Suprapubic skin (tissue), 4 donors: ENCODE results near the gene EMP3. TPM values are rescaled to one million over a fixed set of nuclear protein-coding genes. Genes with fewer than 3 reads are reported as not detected.

ENCODE experiments used
- total RNA-seq, 4 donors: library from RNA; depleted of rRNA; stranded (reverse); fragments of >200 nt; gene quantifications; one replicate each; pipeline ENCODE4 v1.1.0, GENCODE V29; 2016

Gene EMP3
- total RNA-seq, 4 donors from 2014 or later: 9.3 to 22.5 (median 13.2) TPM

Other genes starting within 250 kb of the EMP3 start
- 1 to 10 TPM; 1.4 to 9.1 (median 5.7) TPM for gene PLA2G4C, start 214.7 kb upstream of the EMP3 start, total RNA-seq
- 10 to 100 TPM; 30.0 to 66.1 (median 44.4) TPM for gene LIG1, start 155.2 kb upstream of the EMP3 start, total RNA-seq
- gene ZSWIM9, start 154.9 kb upstream of the EMP3 start, total RNA-seq: 1 to 10 TPM; 2.2 to 5.0 (median 4.0) TPM
- 10 to 100 TPM; 11.5 to 40.6 (median 18.7) TPM for gene CARD8, start 69.6 kb upstream of the EMP3 start, total RNA-seq
- not detected for gene ZNF114, start 55.5 kb upstream of the EMP3 start, total RNA-seq
- gene TMEM143, start 38.4 kb downstream of the EMP3 start, total RNA-seq: 10 to 100 TPM in 2 of 4 donors, 1 to 10 TPM in 2; 7.8 to 14.7 (median 9.3) TPM
- gene SYNGR4, start 38.8 kb downstream of the EMP3 start, total RNA-seq: not detected
- 10 to 100 TPM; 77.3 to 94.1 (median 87.7) TPM for gene KDELR1, start 66.0 kb downstream of the EMP3 start, total RNA-seq
- gene GRIN2D, start 68.1 kb downstream of the EMP3 start, total RNA-seq: 1 to 10 TPM in 2 of 4 donors, under 1 TPM in 2; 0.38 to 1.4 (median 0.94) TPM
- 10 to 100 TPM; 24.5 to 53.4 (median 40.1) TPM for gene GRWD1, start 120.4 kb downstream of the EMP3 start, total RNA-seq
- gene KCNJ14, start 130.0 kb downstream of the EMP3 start, total RNA-seq: 1 to 10 TPM; 4.2 to 4.7 (median 4.6) TPM
- 10 to 100 TPM; 54.9 to 86.5 (median 63.2) TPM for gene CYTH2, start 143.8 kb downstream of the EMP3 start, total RNA-seq
- 1 to 10 TPM; 1.3 to 3.5 (median 1.6) TPM for gene LMTK3, start 186.3 kb downstream of the EMP3 start, total RNA-seq
- 100 to 1,000 TPM in 2 of 4 donors, 10 to 100 TPM in 2; 26.0 to 162 (median 122) TPM for gene SULT2B1, start 226.6 kb downstream of the EMP3 start, total RNA-seq